Left ventricle myocardium inferior (tissue), 1 donor: Measurements from ENCODE around the gene FAM120A. TPM values are rescaled to one million over a fixed set of nuclear protein-coding genes. Genes with fewer than 3 reads are reported as not detected.
A peak's percentile ranks its signal among the peaks of the same experiment; 100 is the strongest.

Experiments
- DNase-seq: peaks from one replicate; pipeline ENCODE4 v3.0.0-alpha.2; 2020
- H3K27ac ChIP-seq: fragments of 200-600 bp; replicated peaks from 2 replicates; pipeline ENCODE4 v1.8.0; 2021
- H3K27me3 ChIP-seq: fragments of 200-600 bp; 2 replicates; pipeline ENCODE4 v1.8.0; 2021; ENCODE audit warnings: low read depth
- H3K36me3 ChIP-seq: fragments of 200-600 bp; 2 replicates; pipeline ENCODE4 v1.8.0; 2021
- H3K4me1 ChIP-seq: fragments of 200-600 bp; 2 replicates; pipeline ENCODE4 v1.8.0; 2021
- H3K4me3 ChIP-seq: fragments of 200-600 bp; 2 replicates; pipeline ENCODE4 v1.8.0; 2021; ENCODE audit warnings: mild to moderate bottlenecking, moderate library complexity
- H3K9me3 ChIP-seq: fragments of 200-600 bp; replicated peaks from 2 replicates; pipeline ENCODE4 v1.8.0; 2021
- intact Hi-C: fragments of 100-400 bp; cut with micrococcal nuclease; formaldehyde crosslinking; loops from one replicate; pipeline ENCODE4 v1.11.0; 2022
- total RNA-seq: library from RNA; stranded (reverse); fragmentation: NEBNext Ultra II Directional; extraction: Animal tissue kit (Norgen Biotek cat#: 25700); gene quantifications from one replicate; pipeline ENCODE4 v1.2.1, GENCODE V29; 2021
- TF ChIP-seq, protein P1 (sequence below): fragments of 200-600 bp; IDR thresholded peaks from 2 replicates; pipeline ENCODE4 v1.8.0; 2021; ENCODE audit warnings: antibody characterized with exemption, mild to moderate bottlenecking, borderline replicate concordance
- donor health status: DM: no; HTN: yes; CAD: no; lungs with severe emphysema.

FAM120A gene
- total RNA-seq, 1 donor from 2014 or later = 104 TPM

GRCh38 chr9:93540305-93540704, 88.8 kb downstream of the FAM120A start:
- peaks cover 52% of the 10 kb centered on the region for H3K4me1 ChIP-seq
- no peak for DNase-seq
- intact Hi-C loops = no loop called here
- TF ChIP-seq, protein P1, sequence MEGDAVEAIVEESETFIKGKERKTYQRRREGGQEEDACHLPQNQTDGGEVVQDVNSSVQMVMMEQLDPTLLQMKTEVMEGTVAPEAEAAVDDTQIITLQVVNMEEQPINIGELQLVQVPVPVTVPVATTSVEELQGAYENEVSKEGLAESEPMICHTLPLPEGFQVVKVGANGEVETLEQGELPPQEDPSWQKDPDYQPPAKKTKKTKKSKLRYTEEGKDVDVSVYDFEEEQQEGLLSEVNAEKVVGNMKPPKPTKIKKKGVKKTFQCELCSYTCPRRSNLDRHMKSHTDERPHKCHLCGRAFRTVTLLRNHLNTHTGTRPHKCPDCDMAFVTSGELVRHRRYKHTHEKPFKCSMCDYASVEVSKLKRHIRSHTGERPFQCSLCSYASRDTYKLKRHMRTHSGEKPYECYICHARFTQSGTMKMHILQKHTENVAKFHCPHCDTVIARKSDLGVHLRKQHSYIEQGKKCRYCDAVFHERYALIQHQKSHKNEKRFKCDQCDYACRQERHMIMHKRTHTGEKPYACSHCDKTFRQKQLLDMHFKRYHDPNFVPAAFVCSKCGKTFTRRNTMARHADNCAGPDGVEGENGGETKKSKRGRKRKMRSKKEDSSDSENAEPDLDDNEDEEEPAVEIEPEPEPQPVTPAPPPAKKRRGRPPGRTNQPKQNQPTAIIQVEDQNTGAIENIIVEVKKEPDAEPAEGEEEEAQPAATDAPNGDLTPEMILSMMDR = no peak
- no peaks in the 10 kb centered on the region for H3K27me3 ChIP-seq
- no peaks in the 10 kb centered on the region for H3K9me3 ChIP-seq
- peak overlapping the region; percentile 50 for H3K27ac ChIP-seq
- no peak overlapping the region for H3K4me3 ChIP-seq
- peaks cover 37% of the 10 kb centered on the region for H3K36me3 ChIP-seq

DNA sequence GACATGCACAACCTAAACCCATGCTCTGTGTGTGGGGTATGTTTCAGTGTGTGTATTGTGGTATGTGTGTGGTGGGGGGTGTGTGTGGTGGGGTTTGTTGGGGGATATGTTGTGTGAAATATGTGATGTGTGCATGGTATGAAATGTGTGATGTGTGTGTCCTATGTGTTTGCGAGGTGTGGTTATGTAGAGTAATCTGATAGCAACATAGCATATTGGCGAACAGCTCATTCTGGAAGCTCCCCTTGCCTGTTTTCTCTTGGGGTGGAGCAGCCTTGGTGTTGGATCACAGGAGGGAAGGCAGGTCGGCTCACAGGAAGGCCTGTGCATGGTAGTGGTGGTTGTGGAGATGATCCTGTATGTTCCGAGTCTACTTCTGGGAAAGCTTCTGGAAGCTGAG, 89.5 kb downstream of the FAM120A start:
- no peaks in the 10 kb centered on the region for H3K27me3 ChIP-seq
- no peak for DNase-seq
- peak overlapping the region; percentile 50 for H3K27ac ChIP-seq
- H3K4me1 ChIP-seq = peaks cover 46% of the 10 kb centered on the region
- H3K36me3 ChIP-seq = peaks cover 39% of the 10 kb centered on the region
- intact Hi-C loops = no loop called here
- TF ChIP-seq, protein P1 = no peak
- H3K9me3 ChIP-seq = no peaks in the 10 kb centered on the region
- H3K4me3 ChIP-seq = no peak overlapping the region

DNA sequence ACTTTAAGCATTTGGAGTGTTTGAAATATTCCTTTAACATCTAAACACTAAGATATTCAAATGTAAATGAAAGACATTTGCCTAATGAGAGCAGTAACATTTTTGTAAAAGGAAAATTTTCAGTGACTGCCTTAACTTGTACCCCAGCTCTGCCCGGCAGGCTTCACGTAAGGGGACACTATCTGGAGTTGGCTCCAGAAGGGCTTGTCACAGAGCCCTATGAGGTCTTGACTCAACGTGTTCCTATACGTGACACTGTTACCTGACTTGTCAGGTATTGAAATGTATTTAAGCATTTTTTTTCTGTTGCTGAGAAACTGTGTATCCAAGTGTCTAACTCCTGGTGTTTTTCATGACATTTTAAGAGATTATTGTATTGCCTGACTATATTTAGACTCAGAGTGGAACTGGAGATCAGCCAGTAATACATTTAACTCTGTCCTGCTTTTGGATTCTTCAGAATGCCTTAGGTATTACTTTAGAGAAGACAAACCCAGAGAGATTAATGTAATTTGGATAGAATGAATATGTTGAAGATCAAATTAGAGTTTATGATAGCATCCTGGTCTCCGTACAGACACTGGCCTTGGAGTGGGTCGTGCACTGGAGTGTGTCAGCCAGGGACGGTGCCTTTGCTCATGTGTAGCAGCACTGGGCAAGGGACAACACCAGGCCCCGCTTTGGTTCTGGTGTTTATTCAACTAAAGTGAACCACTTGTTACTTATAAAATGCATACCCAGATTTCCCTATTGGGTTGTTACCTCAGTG, 90.3 kb downstream of the FAM120A start:
- Histone ChIP-seq H3K36me3 (peaks cover 45% of the 10 kb centered on the region), H3K4me1 (peaks cover 40% of the 10 kb centered on the region), H3K27me3 (no peaks in the 10 kb centered on the region), H3K9me3 (no peaks in the 10 kb centered on the region), H3K27ac (peak overlapping the region; percentile 50), H3K4me3 (peak overlapping the region; percentile 11)
- no peak for DNase-seq
- intact Hi-C loops = no loop called here
- TF ChIP-seq, protein P1 = no peak

GRCh38 chr9:93543117-93543516, 91.6 kb downstream of the FAM120A start:
- Histone ChIP-seq H3K4me3 (no peak overlapping the region), H3K4me1 (peaks cover 49% of the 10 kb centered on the region), H3K9me3 (no peaks in the 10 kb centered on the region), H3K27ac (no peak overlapping the region), H3K36me3 (peaks cover 47% of the 10 kb centered on the region), H3K27me3 (no peaks in the 10 kb centered on the region)
- no peak for DNase-seq
- intact Hi-C loops = no loop called here
- TF ChIP-seq, protein P1 = no peak

DNA sequence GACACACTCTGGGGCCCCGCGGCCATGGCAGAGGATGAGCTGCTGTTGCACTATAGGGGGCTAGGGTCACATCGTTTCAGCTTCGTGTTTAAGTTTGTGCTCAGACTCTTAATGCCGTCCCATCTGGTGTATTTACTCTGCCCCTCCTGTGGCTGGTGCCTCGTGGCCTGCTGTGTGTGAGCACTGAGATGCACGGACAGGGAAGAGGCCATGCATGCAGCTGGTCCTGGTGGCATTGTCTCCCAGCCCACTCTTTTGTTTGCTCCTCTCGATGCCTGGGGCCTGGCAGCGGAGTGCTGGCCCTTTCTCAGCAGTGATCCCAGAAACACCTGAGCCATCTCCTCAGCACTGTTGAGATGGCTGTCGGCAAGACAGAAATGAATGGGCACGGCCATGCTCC, 94.9 kb downstream of the FAM120A start:
- H3K27ac ChIP-seq = no peak overlapping the region
- intact Hi-C loops = no loop called here
- H3K27me3 ChIP-seq = no peaks in the 10 kb centered on the region
- no peak for DNase-seq
- H3K4me1 ChIP-seq = peaks cover 40% of the 10 kb centered on the region
- H3K4me3 ChIP-seq = no peak overlapping the region
- TF ChIP-seq, protein P1 = no peak
- peaks cover 48% of the 10 kb centered on the region for H3K36me3 ChIP-seq
- no peaks in the 10 kb centered on the region for H3K9me3 ChIP-seq
